HepG2 (cell line): ENCODE measurements around the gene CPOX. TPM values are rescaled to one million over a fixed set of nuclear protein-coding genes. Genes with fewer than 3 reads are reported as not detected.

Experiments
- DR1 ChIP-seq: sonication (generic); formaldehyde crosslinking; IDR thresholded peaks from 2 replicates; pipeline ENCODE4 v1.8.0; 2021; ENCODE audit warnings: mild to moderate bottlenecking, missing genetic modification reagents, inconsistent platforms
- GATA4 ChIP-seq: sonication (generic); IDR thresholded peaks from 2 replicates; pipeline ENCODE4 v1.6.1; 2016; ENCODE audit warnings: antibody characterized with exemption, low read depth, borderline replicate concordance
- HCFC1 ChIP-seq: fragments of 150-350 bp; IDR thresholded peaks from 2 replicates; pipeline ENCODE4 v1.6.1; 2014; ENCODE audit warnings: low read depth, low read length
- MED13 ChIP-seq: sonication (generic); formaldehyde crosslinking; IDR thresholded peaks from 2 replicates; pipeline ENCODE4 v1.5.0; 2020; ENCODE audit warnings: missing genetic modification reagents
- MIER3 ChIP-seq: IDR thresholded peaks from 2 replicates; pipeline ENCODE4 v1.6.1; 2016; ENCODE audit warnings: missing compliant biosample characterization, borderline replicate concordance
- NFE2L2 ChIP-seq: fragments of 150-350 bp; IDR thresholded peaks from 2 replicates; pipeline ENCODE4 v1.6.1; 2014; ENCODE audit warnings: low read length
- NFIB ChIP-seq: sonication (generic); formaldehyde crosslinking; IDR thresholded peaks from 2 replicates; pipeline ENCODE4 v1.9.0; 2021; ENCODE audit warnings: missing genetic modification reagents, mild to moderate bottlenecking, borderline replicate concordance
- PHF8 ChIP-seq: sonication (generic); formaldehyde crosslinking; IDR thresholded peaks from 2 replicates; pipeline ENCODE4 v1.5.0; 2020; ENCODE audit warnings: missing genetic modification reagents
- SALL2 ChIP-seq: sonication (generic); formaldehyde crosslinking; IDR thresholded peaks from 2 replicates; pipeline ENCODE4 v1.8.1; 2023; ENCODE audit warnings: mild to moderate bottlenecking, missing genetic modification reagents, inconsistent platforms
- SIN3B ChIP-seq: fragments of 150-350 bp; IDR thresholded peaks from 2 replicates; pipeline ENCODE4 v1.6.1; 2014; ENCODE audit warnings: low read length
- SNAPC2 ChIP-seq: sonication (generic); formaldehyde crosslinking; IDR thresholded peaks from 2 replicates; pipeline ENCODE4 v1.8.1; 2022; ENCODE audit warnings: mild to moderate bottlenecking, missing genetic modification reagents
- SUZ12 ChIP-seq: fragments of 150-350 bp; IDR thresholded peaks from 2 replicates; pipeline ENCODE4 v1.6.1; 2014; ENCODE audit warnings: low read depth, low read length
- ZKSCAN1 ChIP-seq: fragments of 150-350 bp; IDR thresholded peaks from 2 replicates; pipeline ENCODE4 v1.6.1; 2014; ENCODE audit warnings: low read length
- ZNF136 ChIP-seq: sonication (generic); formaldehyde crosslinking; IDR thresholded peaks from 2 replicates; pipeline ENCODE4 v1.8.1; 2022; ENCODE audit warnings: low read depth, mild to moderate bottlenecking, moderate library complexity, missing genetic modification reagents
- ZNF34 ChIP-seq: sonication (generic); formaldehyde crosslinking; IDR thresholded peaks from 2 replicates; pipeline ENCODE4 v1.4.0; 2020; ENCODE audit warnings: mild to moderate bottlenecking, missing genetic modification reagents, borderline replicate concordance
- ZSCAN30 ChIP-seq: sonication (generic); formaldehyde crosslinking; IDR thresholded peaks from 2 replicates; pipeline ENCODE4 v1.5.0; 2020; ENCODE audit warnings: mild to moderate bottlenecking, missing genetic modification reagents
- polyA plus RNA-seq, 8 experiments: library from polyadenylated mRNA; depleted of rRNA in 3 of 8; stranded (reverse) in 7 of 8; unstranded in 1 of 8; fragments of >200 nt; fragmentation: Illumina TruSeq in 4 of 8; extraction: Trizol in 4 of 8; gene quantifications; 2 replicates each; pipeline versions ENCODE4 v1.2.1 to v1.2.3, GENCODE V29; 2011 to 2016; ENCODE audit warnings: low read depth in 4 of 8, missing spikeins in 1 of 8, mixed read lengths in 1 of 8; ENCODE audit not compliant: insufficient read depth in 1 of 8
- total RNA-seq, 5 experiments: library from RNA; depleted of rRNA; stranded (reverse); fragments of >200 nt; fragmentation: Illumina TruSeq; extraction: Trizol; gene quantifications; 2 replicates each; pipeline ENCODE4 v1.2.3, GENCODE V29; 2016; ENCODE audit warnings: low read depth in 1 of 5
- TF ChIP-seq, protein P1 (sequence below): sonication (generic); formaldehyde crosslinking; IDR thresholded peaks from 2 replicates; pipeline ENCODE4 v1.4.0; 2020; ENCODE audit warnings: mild to moderate bottlenecking, low read depth, missing genetic modification reagents
- TF ChIP-seq, protein P2 (sequence below): sonication (generic); formaldehyde crosslinking; IDR thresholded peaks from 2 replicates; pipeline ENCODE4 v1.8.1; 2023; ENCODE audit warnings: mild to moderate bottlenecking, moderate library complexity, missing genetic modification reagents
- TF ChIP-seq, protein P3 (sequence below): sonication (generic); formaldehyde crosslinking; IDR thresholded peaks from 2 replicates; pipeline ENCODE4 v1.5.1; 2020; ENCODE audit warnings: mild to moderate bottlenecking, moderate library complexity, missing genetic modification reagents
- TF ChIP-seq, protein P4 (sequence below): sonication (generic); formaldehyde crosslinking; IDR thresholded peaks from 2 replicates; pipeline ENCODE4 v1.4.0; 2020; ENCODE audit warnings: missing genetic modification reagents, borderline replicate concordance

The CPOX gene
- total and polyA plus RNA-seq, 2 of the 13 experiments (the other 11 are each of a cell fraction or from before 2014, with no cell fraction given) = 34.2 to 37.2 TPM

DNA sequence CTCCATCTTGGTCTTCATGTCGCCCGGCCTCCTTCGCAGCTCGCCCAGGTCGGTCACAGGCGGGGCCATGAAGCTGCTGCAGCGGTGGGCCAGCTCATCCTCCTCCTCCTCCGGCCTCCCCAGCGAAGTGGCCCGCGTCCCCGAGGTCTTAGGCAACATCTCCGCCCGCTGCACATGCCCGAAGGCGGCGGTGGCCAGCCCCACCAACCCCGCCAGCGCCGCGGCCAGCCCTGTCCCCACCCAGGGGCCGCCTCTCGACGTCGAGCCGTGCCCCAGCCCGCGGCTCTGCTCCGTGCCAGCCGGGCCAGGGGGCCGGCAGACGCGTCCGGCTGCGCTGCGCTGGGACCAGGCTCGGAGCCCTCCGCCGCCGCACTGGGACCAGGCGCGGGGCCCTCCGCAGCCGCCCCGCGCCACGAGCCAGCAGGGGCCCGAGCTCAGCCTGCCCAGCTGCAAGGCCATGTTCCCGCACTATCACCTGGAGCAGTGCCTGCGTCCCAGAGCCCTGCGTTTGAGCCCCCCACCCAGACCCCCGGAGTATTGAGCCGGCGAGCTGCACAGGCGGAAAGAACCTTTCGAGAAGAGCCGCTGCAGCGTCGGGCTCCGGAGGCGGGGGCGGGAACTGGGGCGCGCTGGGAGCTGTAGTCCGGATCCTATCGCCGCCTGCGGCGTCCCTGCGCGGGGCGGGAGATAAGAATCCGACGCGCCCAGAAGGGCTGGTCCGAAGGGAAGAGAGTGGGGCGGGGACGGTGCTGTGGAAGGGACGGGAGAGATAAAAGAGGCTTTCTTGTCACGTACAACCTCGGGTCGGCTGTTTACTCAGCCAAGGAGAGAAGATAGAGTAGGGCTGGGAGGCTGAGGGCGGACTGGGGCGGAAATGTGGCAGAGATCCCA is at the start of gene CPOX (continued):
- TF ChIP-seq, protein P1, sequence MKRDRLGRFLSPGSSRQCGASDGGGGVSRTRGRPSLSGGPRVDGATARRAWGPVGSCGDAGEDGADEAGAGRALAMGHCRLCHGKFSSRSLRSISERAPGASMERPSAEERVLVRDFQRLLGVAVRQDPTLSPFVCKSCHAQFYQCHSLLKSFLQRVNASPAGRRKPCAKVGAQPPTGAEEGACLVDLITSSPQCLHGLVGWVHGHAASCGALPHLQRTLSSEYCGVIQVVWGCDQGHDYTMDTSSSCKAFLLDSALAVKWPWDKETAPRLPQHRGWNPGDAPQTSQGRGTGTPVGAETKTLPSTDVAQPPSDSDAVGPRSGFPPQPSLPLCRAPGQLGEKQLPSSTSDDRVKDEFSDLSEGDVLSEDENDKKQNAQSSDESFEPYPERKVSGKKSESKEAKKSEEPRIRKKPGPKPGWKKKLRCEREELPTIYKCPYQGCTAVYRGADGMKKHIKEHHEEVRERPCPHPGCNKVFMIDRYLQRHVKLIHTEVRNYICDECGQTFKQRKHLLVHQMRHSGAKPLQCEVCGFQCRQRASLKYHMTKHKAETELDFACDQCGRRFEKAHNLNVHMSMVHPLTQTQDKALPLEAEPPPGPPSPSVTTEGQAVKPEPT (CRISPR knock-in tag) = no peak
- TF ChIP-seq PHF8 (peak; percentile 80), GATA4 (peak; percentile 85; the same call in 1 of the 2 replicates), ZNF136 (CRISPR knock-in tag) (peak; percentile 91; the same call in 1 of the 2 replicates), MED13 (CRISPR knock-in tag) (no peak), NFIB (CRISPR knock-in tag) (no peak), ZSCAN30 (CRISPR knock-in tag) (0 out of 2 replicates have a peak, but pooled peaks have one; percentile 34), SALL2 (CRISPR knock-in tag) (no peak), ZKSCAN1 (no peak), SIN3B (peak; percentile 47; the same call in 1 of the 2 replicates), HCFC1 (peak; percentile 71; the same call in 1 of the 2 replicates), SNAPC2 (no peak), ZNF34 (CRISPR knock-in tag) (0 out of 2 replicates have a peak, but pooled peaks have one; percentile 64), DR1 (CRISPR knock-in tag) (peak; percentile 56; the same call in 1 of the 2 replicates), MIER3 (CRISPR knock-in tag) (peak; percentile 18; the same call in 1 of the 2 replicates), SUZ12 (peak; percentile 36; the same call in 1 of the 2 replicates), NFE2L2 (no peak)
- TF ChIP-seq, protein P2, sequence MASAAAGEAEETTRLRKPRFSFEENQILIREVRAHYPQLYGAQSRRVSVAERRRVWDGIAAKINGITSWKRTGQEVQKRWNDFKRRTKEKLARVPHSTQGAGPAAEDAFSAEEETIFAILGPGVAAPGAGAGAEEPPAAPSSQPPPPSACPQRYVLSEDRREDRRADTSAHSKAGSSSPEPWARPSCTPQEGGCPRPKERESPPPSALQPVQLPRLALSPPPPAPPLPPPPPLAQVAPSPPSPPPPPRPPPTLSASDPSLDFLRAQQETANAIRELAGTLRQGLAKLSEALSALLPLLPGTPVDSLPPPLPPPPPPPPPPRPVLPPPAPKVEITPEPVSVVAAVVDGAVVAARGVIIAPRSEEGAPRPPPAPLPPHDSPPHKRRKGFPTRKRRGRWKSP (CRISPR knock-in tag) = peak; percentile 72
- TF ChIP-seq, protein P3, sequence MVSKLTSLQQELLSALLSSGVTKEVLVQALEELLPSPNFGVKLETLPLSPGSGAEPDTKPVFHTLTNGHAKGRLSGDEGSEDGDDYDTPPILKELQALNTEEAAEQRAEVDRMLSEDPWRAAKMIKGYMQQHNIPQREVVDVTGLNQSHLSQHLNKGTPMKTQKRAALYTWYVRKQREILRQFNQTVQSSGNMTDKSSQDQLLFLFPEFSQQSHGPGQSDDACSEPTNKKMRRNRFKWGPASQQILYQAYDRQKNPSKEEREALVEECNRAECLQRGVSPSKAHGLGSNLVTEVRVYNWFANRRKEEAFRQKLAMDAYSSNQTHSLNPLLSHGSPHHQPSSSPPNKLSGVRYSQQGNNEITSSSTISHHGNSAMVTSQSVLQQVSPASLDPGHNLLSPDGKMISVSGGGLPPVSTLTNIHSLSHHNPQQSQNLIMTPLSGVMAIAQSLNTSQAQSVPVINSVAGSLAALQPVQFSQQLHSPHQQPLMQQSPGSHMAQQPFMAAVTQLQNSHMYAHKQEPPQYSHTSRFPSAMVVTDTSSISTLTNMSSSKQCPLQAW = peak; percentile 91
- TF ChIP-seq, protein P4, sequence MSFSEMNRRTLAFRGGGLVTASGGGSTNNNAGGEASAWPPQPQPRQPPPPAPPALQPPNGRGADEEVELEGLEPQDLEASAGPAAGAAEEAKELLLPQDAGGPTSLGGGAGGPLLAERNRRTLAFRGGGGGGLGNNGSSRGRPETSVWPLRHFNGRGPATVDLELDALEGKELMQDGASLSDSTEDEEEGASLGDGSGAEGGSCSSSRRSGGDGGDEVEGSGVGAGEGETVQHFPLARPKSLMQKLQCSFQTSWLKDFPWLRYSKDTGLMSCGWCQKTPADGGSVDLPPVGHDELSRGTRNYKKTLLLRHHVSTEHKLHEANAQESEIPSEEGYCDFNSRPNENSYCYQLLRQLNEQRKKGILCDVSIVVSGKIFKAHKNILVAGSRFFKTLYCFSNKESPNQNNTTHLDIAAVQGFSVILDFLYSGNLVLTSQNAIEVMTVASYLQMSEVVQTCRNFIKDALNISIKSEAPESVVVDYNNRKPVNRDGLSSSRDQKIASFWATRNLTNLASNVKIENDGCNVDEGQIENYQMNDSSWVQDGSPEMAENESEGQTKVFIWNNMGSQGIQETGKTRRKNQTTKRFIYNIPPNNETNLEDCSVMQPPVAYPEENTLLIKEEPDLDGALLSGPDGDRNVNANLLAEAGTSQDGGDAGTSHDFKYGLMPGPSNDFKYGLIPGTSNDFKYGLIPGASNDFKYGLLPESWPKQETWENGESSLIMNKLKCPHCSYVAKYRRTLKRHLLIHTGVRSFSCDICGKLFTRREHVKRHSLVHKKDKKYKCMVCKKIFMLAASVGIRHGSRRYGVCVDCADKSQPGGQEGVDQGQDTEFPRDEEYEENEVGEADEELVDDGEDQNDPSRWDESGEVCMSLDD (CRISPR knock-in tag) = no peak
